GM18502 (cell line): Measurements from ENCODE around the gene ZBP1.

Experiments
- ATAC-seq: cut with Tn5 transposase; IDR thresholded peaks from one replicate; pipeline ENCODE4 v1.9.1; 2021; ENCODE audit warnings: mild to moderate bottlenecking; ENCODE audit not compliant: unreplicated experiment, poor library complexity

The ZBP1 gene

GRCh38 chr20:57620274-57620990, at the start of gene ZBP1:
TSS of gene ZBP1 (minus strand) at chr20:57620426. CDS start at chr20:57620295, 131 bp downstream.
- peak; percentile 53 for ATAC-seq

- no peak for ATAC-seq
Observed at GRCh38 chr20:57669632-57670031, 49.4 kb upstream of the ZBP1 start.

GRCh38 chr20:57667924-57668782, 47.9 kb upstream of the ZBP1 start:
- ATAC-seq, result no peak

- ATAC-seq, result no peak
Observed at GRCh38 chr20:57667388-57667787, 47.2 kb upstream of the ZBP1 start.

GRCh38 chr20:57666834-57667157, 46.6 kb upstream of the ZBP1 start:
- no peak for ATAC-seq

- ATAC-seq, result no peak
Observed at GRCh38 chr20:57666106-57666833, 46.0 kb upstream of the ZBP1 start.

GRCh38 chr20:57665589-57665971, 45.4 kb upstream of the ZBP1 start:
- ATAC-seq, result no peak

GRCh38 chr20:57664924-57665588, 44.8 kb upstream of the ZBP1 start:
- ATAC-seq, result no peak

- no peak for ATAC-seq
Observed at GRCh38 chr20:57664476-57664875, 44.2 kb upstream of the ZBP1 start.

GRCh38 chr20:57663681-57664451, 43.6 kb upstream of the ZBP1 start:
- no peak for ATAC-seq

GRCh38 chr20:57663241-57663640, 43.0 kb upstream of the ZBP1 start:
- no peak for ATAC-seq

- no peak for ATAC-seq
Observed at GRCh38 chr20:57662456-57663240, 42.4 kb upstream of the ZBP1 start.

GRCh38 chr20:57661746-57662455, 41.7 kb upstream of the ZBP1 start:
- no peak for ATAC-seq

- ATAC-seq, result no peak
Observed at GRCh38 chr20:57660922-57661745, 40.9 kb upstream of the ZBP1 start.

GRCh38 chr20:57660181-57660921, 40.1 kb upstream of the ZBP1 start:
- no peak for ATAC-seq

- no peak for ATAC-seq
Observed at GRCh38 chr20:57659517-57660180, 39.4 kb upstream of the ZBP1 start.
